ENCODE data around the gene PALLD. TPM values are rescaled to one million over a fixed set of nuclear protein-coding genes. Genes with fewer than 3 reads are reported as not detected.

The PALLD gene
- total RNA-seq, 1 donor from 2014 or later = 250 TPM

GRCh38 chr4:168724686-168725411, 228.0 kb downstream of the PALLD start:
- DNase-seq (ENCODE audit: low read depth) = no peak

- no peak for DNase-seq (ENCODE audit: low read depth)
Observed at GRCh38 chr4:168725930-168726329, 229.1 kb downstream of the PALLD start.

- DNase-seq (ENCODE audit: low read depth) = peak; percentile 39
Observed at GRCh38 chr4:168727181-168727580, 230.3 kb downstream of the PALLD start.

- DNase-seq (ENCODE audit: low read depth) = no peak
Observed at GRCh38 chr4:168731006-168731636, 234.3 kb downstream of the PALLD start.

- DNase-seq (ENCODE audit: low read depth) = no peak
Observed at GRCh38 chr4:168731706-168732414, 235.0 kb downstream of the PALLD start.

GRCh38 chr4:168732714-168733113, 235.9 kb downstream of the PALLD start:
- DNase-seq (ENCODE audit: low read depth) = no peak

GRCh38 chr4:168734703-168735678, 238.1 kb downstream of the PALLD start:
- no peak for DNase-seq (ENCODE audit: low read depth)

GRCh38 chr4:168735735-168736134, 238.9 kb downstream of the PALLD start:
- DNase-seq (ENCODE audit: low read depth) = no peak

- no peak for DNase-seq (ENCODE audit: low read depth)
Observed at GRCh38 chr4:168736860-168737805, 240.3 kb downstream of the PALLD start.

- DNase-seq (ENCODE audit: low read depth) = peak; percentile 95
Observed at GRCh38 chr4:168737806-168738172, 240.9 kb downstream of the PALLD start.

- DNase-seq (ENCODE audit: low read depth) = no peak
Observed at GRCh38 chr4:168739886-168740285, 243.0 kb downstream of the PALLD start.

GRCh38 chr4:168740691-168741090, 243.8 kb downstream of the PALLD start:
- no peak for DNase-seq (ENCODE audit: low read depth)

- no peak for DNase-seq (ENCODE audit: low read depth)
Observed at GRCh38 chr4:168741281-168742173, 244.7 kb downstream of the PALLD start.

GRCh38 chr4:168743131-168743530, 246.3 kb downstream of the PALLD start:
- DNase-seq (ENCODE audit: low read depth) = no peak

- peak; percentile 62 for DNase-seq (ENCODE audit: low read depth)
Observed at GRCh38 chr4:168743601-168744000, 246.7 kb downstream of the PALLD start.

- DNase-seq (ENCODE audit: low read depth) = no peak
Observed at GRCh38 chr4:168744021-168744420, 247.2 kb downstream of the PALLD start.

GRCh38 chr4:168748807-168749206, 252.0 kb downstream of the PALLD start:
- no peak for DNase-seq (ENCODE audit: low read depth)

GRCh38 chr4:168751263-168752225, 254.7 kb downstream of the PALLD start:
- DNase-seq (ENCODE audit: low read depth) = no peak

Measured in myocyte (in vitro differentiated cells).